GM21423 (cell line): Measurements from ENCODE around the gene DRGX.

ENCODE experiments used
- ATAC-seq: cut with Tn5 transposase; IDR thresholded peaks from one replicate; pipeline ENCODE4 v1.9.1; 2021; ENCODE audit warnings: mild to moderate bottlenecking, moderate library complexity; ENCODE audit not compliant: unreplicated experiment

Gene DRGX

DNA sequence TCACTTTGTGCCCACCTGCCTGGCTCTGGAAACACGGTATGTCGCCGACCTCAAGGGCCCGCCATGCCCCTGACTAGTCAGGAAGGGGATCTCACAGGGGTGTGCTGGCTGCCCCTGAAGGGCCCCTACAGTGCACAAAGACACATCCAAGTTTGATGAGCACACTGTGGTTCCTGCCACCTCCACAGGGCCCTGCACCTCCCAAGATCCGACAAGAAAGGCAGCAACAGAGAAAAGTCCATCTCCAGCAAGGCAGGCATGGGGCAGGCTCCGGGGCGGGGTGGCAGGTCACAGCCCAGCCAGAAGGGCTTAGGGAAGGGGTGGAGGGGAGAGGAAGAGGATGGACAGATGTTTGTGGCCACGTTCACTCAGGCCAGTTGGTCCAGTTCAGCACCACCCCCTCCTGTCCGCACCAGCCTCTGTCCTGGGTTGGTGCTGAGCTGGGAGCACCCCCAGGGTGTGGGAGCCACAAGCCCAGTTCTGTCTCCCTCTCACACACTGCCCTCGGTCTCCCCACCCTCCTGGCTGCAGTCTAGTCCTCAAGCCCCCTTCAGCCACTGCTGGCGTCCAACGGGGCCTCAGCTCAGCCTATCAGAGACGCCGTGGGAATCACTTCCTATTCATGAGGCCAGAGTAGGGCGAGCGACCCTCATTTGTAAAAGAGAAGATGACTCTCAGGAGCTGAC is 11.5 kb downstream of the DRGX start:
- no peak for ATAC-seq

DNA sequence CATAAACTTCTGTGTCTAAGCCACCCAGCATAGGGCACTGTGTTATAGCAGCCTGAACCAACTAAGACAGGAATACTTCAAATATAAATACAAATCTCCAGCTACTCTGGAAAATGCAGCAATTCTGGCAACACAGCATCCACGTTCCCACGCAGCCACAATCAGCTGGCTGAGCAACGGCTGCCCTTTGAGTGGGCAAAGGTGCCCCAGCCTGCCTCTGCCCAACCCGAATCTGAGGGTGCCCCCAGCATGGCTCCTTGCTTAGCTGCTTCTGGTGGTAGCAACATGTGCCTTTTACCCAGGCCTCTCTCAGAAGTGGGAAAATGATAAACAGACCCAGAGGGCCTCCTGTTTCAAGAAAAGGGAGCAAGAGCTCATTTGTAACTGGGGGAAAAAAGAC is 12.0 kb downstream of the DRGX start:
- no peak for ATAC-seq

DNA sequence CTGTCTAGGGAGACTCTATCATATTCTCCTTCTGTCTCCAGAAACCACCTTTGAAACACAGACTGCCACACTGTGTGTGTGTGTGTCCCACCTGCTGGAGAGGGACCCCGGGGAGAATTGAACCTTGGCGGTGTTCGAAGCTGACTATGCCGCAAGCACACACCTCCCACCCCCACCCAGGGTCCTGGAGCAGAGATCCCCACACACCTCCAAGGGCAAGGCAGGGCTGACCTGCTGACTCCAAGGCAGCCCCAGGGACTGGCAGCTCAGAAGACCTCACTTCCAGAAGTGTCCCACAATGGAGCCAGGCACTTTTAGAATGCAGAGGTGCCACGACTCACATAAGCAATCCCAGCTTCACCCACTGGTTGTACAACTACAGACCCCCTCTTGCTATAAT is 13.1 kb downstream of the DRGX start:
- ATAC-seq, result no peak

DNA sequence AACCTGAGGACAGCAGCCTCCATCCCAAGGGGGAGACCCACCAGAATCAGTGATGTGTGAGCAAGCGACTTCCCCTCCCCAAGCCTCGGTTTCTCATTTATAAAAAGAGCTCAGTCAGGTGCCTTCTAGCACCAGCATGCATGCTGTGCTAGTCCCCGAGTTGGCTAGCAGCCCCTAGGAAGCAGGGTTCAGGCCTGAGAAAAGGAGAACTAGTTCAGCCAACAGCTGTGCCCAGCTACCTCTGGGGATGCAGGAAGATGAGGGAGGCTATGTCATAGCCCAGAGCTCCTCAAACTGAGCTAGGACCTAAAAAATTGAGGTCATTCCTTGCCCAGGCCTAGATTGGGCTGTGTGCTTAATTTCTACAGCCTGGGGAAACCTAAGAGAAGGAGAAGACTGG is 13.7 kb downstream of the DRGX start:
- no peak for ATAC-seq

DNA sequence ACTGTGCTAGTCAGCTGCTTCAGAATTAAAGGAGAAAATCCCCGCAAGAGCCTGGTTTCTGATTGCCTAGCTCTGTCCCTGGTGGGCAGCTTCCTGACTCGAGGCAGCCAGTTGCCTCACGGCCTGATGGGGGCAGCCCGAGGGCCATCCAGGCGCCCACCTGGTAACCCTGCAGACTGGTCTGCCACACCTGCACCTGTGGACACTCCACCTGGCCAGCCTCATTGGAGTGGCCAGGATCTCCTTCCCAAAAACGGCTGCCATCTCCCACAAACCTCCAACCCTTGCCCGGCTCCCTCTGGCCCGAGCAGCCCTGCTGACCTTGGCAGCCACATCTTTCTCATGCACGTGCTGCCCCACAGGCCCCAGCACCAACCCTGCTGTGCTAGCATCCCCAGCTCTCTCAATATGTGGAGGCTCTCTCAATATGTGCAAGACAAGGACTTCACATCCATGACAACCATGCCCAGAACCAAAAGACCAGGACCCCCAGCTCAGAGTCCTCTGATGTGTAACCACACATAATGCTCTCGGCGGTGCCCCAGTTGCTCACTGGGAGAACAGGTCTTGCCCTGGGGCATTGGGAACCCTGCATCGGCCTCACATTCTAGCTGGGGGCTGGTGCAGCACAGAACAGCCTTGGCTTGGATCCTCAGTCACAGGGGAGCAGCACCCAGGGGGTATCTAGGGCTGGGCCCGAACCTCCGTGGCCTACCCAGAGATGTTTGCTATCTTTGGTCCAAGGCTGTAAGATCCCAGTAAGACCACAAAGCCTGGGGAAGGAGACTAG is 14.6 kb downstream of the DRGX start:
- ATAC-seq, result no peak

DNA sequence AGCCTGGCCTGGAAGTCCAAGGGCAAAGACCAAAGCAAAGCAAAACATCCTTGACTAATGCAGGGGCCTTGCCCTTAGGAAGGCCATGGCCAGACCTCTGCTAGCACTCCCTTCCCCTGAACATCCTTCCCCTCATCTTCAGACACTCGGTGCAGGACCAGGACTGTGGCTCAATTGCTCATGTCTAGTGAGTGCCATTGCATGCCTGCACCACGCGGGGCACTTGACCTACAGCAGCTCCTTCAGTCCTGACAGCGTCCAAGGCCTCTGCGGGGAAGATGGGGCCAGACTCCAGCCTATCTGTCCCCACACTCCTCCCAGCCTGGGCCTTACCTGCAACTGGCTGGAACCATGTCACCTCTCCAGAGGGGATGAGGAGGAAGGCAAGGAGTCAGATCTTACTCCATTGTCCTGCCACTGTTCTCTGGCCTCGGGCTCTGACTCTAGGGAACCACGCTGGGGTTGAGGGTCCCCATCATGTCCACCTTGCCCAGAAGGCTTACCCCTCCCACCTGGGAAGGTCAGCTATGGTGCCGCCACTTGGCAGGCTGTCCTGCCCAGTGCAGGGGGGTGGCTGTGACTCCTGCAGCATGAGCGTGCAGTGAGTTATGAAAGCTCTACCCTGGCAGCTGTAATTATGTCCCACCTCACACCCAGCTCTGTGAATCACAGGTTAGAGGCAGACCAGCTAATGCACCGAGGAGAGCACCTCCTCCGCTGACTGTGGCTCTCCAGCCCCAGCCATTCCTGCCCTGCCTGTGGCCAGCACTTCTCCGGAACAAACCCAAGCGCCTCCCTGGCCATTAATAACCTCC is 16.1 kb downstream of the DRGX start:
- no peak for ATAC-seq

DNA sequence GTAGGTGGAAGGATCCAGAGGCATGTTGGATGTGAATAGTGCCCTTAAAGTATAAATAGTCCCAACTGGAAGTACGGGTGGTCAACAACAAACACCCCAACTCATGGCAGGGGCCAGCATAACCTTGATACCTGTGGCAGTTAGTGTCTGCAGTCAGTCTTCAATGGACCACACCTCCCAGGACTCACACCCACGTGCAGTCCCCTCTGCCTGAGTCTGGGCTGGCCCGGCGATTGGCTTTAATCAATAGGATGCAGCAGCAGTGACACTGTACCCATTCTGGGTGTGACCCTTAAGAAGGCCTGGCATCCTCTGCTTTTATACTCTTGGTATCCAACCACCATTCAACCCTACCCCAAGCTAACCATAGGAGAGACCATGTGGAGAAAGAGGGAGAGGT is 18.6 kb downstream of the DRGX start:
- no peak for ATAC-seq

DNA sequence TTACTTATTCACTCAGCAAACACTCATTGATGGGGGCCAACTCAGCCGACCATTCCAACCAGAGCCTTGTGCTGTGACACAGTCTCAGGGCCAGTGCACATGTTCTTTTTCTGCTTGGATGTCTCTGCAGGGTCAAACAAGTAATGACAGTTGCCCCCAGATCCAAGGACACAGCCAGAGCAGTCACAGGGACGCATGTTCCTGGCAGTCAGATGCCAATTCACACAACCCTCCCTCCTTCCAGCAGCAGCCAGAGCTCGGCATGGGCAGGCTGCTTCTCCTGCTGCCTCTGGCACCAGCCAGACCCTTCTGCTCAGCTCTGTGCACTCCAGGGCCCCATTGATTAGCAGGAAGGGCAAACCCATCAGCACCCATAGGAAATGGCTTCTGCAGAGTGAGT is 20.3 kb downstream of the DRGX start:
- ATAC-seq, result no peak

DNA sequence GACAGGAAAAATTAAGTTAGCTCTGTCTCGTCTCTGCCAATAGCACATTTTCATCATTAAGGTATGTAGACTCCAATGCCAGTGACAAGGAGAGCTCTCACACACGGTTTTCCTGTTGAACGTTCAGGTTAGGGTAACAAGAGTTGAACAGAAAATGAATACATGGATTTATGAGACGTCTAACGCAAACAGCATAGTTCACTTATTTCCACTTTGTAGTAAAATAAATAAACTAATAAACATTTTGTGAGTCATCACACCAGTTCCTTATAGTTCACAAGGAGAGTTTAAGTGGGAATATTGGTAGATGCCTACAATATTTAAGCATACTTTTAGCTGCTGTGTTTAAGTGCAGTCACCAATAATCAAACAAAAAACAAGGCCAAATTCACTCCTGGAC is 21.1 kb downstream of the DRGX start:
- ATAC-seq, result no peak

DNA sequence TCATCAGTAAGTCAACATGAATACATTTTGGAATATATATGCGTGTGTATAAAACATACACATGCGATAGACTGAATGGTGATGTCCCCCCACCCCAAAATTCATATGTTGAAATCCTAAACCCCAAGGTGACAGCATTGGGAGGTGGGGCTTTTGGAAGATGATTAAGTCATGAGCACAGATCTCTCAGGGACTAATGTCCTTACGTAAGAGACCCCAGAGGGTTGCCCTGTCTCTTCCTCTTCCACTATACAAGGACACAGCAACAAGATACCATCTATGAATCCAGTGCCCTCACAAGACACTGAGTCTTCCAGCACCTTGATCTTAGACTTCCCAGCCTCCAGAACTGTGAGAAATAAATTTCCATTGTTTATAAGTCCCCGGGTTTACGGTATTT is 22.5 kb downstream of the DRGX start:
- no peak for ATAC-seq

DNA sequence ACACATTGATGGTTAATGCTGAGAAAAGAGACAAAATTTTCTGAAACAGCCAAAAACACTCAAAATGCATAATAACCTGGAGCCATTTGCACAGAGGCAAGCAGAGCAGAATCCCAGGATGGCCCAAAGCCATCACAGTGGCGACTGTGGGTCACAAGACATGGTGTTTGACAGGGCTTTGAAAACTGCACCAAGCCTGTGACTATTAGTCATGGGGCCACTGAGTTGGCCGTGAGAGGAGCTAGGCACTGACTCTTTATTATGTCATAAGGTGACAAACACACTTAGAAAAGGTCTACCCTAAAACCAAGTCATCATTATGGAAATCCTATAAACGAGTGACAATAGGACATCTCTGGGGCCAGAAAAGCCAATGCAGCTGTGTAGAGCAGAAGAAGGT is 23.9 kb downstream of the DRGX start:
- ATAC-seq, result no peak

DNA sequence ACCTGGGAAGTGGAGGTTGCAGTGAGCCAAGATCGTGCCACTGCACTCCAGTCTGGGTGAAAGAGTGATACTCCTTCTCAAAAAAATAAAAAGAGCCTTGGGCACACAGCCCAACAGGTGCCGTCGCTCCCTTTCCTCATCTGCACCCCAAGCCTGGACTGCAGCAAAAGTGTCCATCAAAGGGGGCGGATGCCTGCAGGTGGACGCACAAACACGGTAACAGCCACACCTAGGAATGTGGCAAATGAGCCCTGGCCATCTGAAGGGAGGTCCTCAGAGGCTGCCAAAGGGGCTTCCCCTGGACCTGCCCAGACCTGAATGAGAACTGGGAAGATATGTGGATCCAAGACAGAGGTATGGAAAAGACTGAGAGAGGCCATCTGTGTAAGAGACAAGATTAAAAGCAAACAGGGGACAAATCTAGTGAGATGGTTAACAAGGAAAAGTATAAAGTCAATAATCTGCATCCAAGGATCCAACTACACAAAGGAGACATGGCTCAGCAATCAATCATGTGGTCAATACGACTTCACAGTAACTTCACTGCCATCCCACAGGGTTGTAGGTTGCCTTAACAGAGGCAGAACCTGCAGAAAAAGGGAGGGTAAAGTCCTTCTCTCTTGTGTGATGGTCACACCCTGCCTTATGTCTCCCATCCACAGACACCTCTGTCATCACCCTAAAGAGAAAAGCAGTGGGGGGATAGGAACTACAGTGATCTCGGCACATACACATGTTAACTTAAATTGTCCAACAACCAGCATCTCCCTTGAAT is 25.4 kb downstream of the DRGX start:
- no peak for ATAC-seq

DNA sequence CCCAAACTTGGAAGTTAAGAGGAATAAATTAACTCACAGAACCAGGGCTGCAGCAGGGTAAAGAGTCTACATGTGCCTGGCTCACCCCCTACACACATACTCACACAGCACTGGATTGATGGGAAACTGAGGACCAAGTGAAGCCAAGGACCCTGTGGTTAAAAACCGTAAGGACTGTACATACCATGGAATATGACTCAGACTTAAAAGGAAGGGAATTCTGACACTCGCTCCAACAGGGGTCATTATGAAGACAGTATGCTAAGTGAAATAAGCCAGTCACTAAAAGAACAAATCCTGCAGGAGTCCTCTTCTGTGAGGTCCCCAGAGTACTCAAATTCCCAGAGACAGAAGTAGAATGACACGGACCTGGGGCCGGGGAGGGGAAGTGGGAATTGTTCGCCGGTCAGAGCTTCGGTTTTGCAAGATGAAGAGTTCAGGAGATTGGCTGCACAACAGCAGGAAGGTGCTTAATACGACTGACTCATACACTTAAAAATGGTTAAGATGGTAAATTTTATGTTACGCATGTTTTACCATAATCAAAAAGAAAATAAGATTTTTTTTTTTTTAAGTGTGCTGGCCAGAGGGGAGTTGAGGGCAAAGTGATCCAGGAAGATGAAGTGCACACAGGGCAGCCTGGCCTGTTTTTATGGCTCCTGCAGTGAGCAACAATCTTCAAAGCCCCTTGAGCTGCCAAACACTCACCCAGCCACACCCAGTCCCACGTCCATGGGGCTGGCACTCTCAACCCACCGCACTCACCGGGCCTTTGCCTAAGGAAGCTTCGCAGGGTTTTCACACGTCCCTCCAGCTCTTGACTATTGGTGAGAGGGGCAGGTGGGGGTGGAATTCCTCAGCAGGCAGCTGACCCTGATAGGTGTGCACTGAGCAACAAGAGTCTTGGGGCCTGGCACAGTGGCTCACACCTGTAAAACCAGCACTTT is 26.4 kb downstream of the DRGX start:
- ATAC-seq, result no peak

DNA sequence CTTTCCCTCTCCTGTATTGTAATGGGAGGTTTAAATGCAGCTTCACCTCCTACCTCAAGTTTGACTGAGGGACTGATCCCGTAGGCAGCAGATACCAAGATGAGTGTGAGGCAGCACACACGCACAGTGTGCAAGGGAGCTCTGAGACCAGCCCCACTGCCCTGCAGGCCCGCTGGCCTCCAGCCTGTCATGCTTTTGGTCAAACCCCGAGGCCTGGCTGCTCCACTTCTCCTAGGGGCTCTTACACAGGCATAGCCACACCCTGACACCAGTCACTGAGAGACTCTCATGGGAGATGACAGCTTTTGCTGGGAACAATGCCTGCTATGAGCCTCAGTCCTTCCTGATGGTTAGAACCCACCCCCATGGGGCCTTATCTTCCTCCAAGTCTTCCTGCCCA is 27.6 kb downstream of the DRGX start:
- no peak for ATAC-seq

DNA sequence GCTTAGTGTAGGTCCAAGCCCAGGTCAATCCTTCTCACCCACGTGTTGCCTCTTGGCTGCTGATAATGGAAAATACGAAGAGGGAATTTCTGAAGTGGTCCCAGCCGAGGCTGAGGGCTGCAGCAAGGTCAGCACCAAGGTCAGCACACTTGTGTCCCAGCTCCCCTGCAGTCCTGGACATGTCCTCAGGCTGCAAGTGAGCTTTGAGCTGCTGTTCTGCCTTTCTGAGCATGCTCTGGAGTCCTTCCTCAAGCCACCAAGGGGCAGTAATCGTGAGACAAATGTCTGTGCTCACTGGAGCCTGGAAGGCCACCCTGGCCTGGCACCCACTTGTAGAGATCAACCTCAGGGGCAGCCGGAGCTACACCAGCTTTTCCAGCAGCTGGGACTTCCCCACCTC is 28.3 kb downstream of the DRGX start:
- ATAC-seq, result no peak

DNA sequence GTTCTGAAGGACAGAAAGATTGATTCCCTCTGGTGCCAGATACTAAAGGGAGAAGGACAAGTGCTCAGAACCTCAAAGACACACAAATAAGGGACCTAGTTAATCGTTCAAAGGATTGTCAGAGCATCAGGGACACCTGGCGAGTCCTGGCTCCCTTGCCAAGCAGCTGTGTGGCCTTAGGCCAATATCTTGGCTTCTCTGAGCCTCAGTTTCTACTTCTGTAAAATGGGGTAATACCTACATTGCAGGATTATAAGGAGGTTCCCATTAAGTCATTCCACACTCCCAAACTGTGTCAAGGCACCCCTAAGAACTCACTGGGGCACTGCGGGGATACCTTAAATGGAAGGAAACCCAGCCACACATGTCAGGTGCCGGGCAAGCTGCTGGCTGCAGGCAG is 29.4 kb downstream of the DRGX start:
- no peak for ATAC-seq

DNA sequence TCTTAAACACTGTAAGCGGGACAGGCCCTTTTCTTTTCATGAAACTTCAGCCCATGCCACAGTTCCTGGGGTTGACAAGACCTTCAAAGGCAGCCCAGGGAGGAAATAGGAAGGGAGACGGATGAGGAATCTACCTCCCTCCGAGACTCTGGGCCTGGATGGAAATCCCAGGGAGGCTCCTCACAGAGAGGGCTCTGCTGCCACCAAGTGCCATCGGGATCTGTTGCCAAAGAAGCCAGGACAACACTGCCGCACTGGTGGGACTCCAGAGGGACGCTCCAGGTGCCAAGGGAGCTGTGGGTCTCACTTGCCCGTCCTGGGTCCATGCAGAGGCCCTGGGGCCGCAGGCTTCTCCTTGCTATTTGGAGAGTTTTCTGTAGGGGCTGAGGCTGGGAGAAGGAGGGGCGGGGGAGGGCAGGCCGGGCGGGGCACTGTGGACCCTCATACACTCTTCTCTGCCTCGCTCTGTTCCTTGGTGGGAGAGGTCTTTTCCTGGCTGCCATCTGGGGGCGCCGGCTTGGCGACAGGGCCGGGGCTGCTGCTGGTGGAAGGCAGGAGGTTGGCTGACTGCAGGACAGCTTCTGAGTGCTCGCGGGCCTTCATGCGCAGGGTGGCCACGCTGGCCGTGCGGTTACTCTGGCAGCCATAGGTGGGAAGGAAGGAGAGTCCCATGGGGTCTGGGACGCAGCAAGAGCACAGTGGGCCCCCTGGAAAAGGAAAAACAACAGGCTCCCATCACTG is 30.0 kb downstream of the DRGX start:
- ATAC-seq, result no peak

DNA sequence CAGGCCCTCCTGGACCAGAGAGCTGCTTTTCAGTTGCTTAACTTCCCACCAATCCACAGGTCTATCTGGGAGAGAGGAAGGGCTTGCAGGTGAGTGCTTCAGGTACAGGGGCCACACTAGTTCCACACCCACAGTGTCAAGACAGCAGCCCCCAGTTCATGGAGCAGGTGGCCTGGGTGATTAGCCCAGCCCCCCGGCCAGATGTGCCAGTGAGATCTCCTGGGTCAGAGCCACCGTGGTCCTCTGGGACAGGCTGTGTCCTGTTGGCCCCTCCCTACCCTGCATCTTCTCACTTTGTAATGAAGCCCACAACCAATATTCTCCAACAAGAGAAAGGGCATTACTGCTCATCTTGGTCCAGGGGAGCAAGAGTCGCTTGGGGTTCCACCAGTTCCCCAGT is 30.6 kb downstream of the DRGX start:
- no peak for ATAC-seq

DNA sequence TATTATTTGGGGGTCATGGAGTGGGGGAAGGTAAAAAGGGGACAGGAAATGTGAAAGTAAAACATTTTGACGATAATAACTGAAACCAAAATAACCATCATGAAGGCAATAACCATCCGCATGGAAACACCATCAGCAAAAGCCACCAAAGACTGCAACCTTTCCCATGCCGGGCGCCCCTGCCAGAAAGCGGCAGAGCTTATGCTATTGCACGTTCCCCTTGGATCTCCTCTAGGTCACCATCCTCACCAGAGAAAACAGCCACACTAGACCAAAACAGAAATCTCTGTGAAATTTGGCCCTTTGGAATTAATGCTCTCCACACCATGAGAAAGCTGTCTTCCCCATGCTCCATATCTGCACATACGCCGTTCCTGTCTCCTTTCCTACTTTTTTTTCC is 31.1 kb downstream of the DRGX start:
- ATAC-seq, result no peak
